ENCODE measurements around the gene SOX6. TPM values are rescaled to one million over a fixed set of nuclear protein-coding genes. Genes with fewer than 3 reads are reported as not detected.

The SOX6 gene
- polyA plus RNA-seq, 1 donor, result 25.0 TPM

- DNase-seq, result no peak
Measured at GRCh38 chr11:16318320-16318719, 38.0 kb downstream of the SOX6 start.

GRCh38 chr11:16317712-16318111 is 38.6 kb downstream of the SOX6 start:
- DNase-seq, result no peak

GRCh38 chr11:16313846-16314245 is 42.5 kb downstream of the SOX6 start:
- DNase-seq, result no peak

- no peak for DNase-seq
Measured at GRCh38 chr11:16312233-16312765, 44.0 kb downstream of the SOX6 start.

- no peak for DNase-seq
Measured at GRCh38 chr11:16311831-16312230, 44.5 kb downstream of the SOX6 start.

- DNase-seq, result no peak
Measured at GRCh38 chr11:16310943-16311342, 45.4 kb downstream of the SOX6 start.

GRCh38 chr11:16309226-16309625 is 47.1 kb downstream of the SOX6 start:
- no peak for DNase-seq

- DNase-seq, result no peak
Measured at GRCh38 chr11:16301462-16301861, 54.9 kb downstream of the SOX6 start.

GRCh38 chr11:16299884-16300782 is 56.2 kb downstream of the SOX6 start:
- no peak for DNase-seq

- no peak for DNase-seq
Measured at GRCh38 chr11:16299390-16299789, 57.0 kb downstream of the SOX6 start.

GRCh38 chr11:16297332-16297731 is 59.0 kb downstream of the SOX6 start:
- DNase-seq, result no peak

GRCh38 chr11:16296273-16296672 is 60.1 kb downstream of the SOX6 start:
- DNase-seq, result no peak

GRCh38 chr11:16295592-16295991 is 60.8 kb downstream of the SOX6 start:
- DNase-seq, result peak; percentile 29

GRCh38 chr11:16293204-16293681 is 63.1 kb downstream of the SOX6 start:
- peak; percentile 50 for DNase-seq

- DNase-seq, result no peak
Measured at GRCh38 chr11:16292167-16292859, 64.0 kb downstream of the SOX6 start.

- DNase-seq, result no peak
Measured at GRCh38 chr11:16291729-16292128, 64.6 kb downstream of the SOX6 start.

- no peak for DNase-seq
Measured at GRCh38 chr11:16289541-16289940, 66.8 kb downstream of the SOX6 start.

- no peak for DNase-seq
Measured at GRCh38 chr11:16287630-16288280, 68.6 kb downstream of the SOX6 start.

- no peak for DNase-seq
Measured at GRCh38 chr11:16286095-16286494, 70.3 kb downstream of the SOX6 start.

- no peak for DNase-seq
Measured at GRCh38 chr11:16280256-16280682, 76.1 kb downstream of the SOX6 start.

- no peak for DNase-seq
Measured at GRCh38 chr11:16279524-16279923, 76.8 kb downstream of the SOX6 start.

- no peak for DNase-seq
Measured at GRCh38 chr11:16278979-16279378, 77.4 kb downstream of the SOX6 start.

Data from left kidney (tissue), 2 donors.